Measurements from ENCODE around the gene UBE2K. TPM values are rescaled to one million over a fixed set of nuclear protein-coding genes. Genes with fewer than 3 reads are reported as not detected.
A peak's percentile ranks its signal among the peaks of the same experiment; 100 is the strongest.
"Not testable (repeated sequence)": the region's sequence is repeated elsewhere in the genome, so short reads cannot be mapped to it uniquely, and the experiment has no call there.

Gene UBE2K
- total RNA-seq (ENCODE audit: unreplicated experiment) = 102 TPM
- long read RNA-seq, full-length matches to known transcripts = 20 of 29 reads
- long read RNA-seq, partial matches to known transcripts = 1 of 29 reads
- long read RNA-seq, other reads (novel, unspliced or antisense) = 8 of 29 reads

GRCh38 chr4:39697740-39698423, at the start of gene UBE2K:
UBE2K (plus strand) TSS chr4:39698136; CDS start chr4:39698328, 192 bp downstream.
- peak within 1 kb of the TSS; percentile 99 for H3K27ac Mint-ChIP-seq (ENCODE audit: unreplicated experiment)
- DNase-seq (ENCODE audit: low spot score) = peak; percentile 90
- peaks cover 7% of the 10 kb centered on the region for H3K36me3 Mint-ChIP-seq (ENCODE audit: low read depth, unreplicated experiment)
- no peaks in the 10 kb centered on the region for H3K9me3 Mint-ChIP-seq (ENCODE audit: unreplicated experiment)
- peaks cover 23% of the 10 kb centered on the region for H3K4me1 Mint-ChIP-seq (ENCODE audit: unreplicated experiment)
- peaks cover 4% of the 10 kb centered on the region for H3K27me3 Mint-ChIP-seq (ENCODE audit: unreplicated experiment)
- H3K4me3 Mint-ChIP-seq (ENCODE audit: unreplicated experiment) = peak within 1 kb of the TSS; percentile 100
- no peak for TF ChIP-seq CTCF (IDR thresholded peaks at IDR 0.05; ENCODE audit: unreplicated experiment)

- no peaks in the 10 kb centered on the region for H3K27me3 Mint-ChIP-seq (ENCODE audit: unreplicated experiment)
- no peaks in the 10 kb centered on the region for H3K9me3 Mint-ChIP-seq (ENCODE audit: unreplicated experiment)
- H3K4me1 Mint-ChIP-seq (ENCODE audit: unreplicated experiment) = no peaks in the 10 kb centered on the region
- H3K36me3 Mint-ChIP-seq (ENCODE audit: low read depth, unreplicated experiment) = no peaks in the 10 kb centered on the region
- no peak overlapping the region for H3K4me3 Mint-ChIP-seq (ENCODE audit: unreplicated experiment)
- no peak for DNase-seq (ENCODE audit: low spot score)
- H3K27ac Mint-ChIP-seq (ENCODE audit: unreplicated experiment) = no peak overlapping the region
- TF ChIP-seq CTCF (IDR thresholded peaks at IDR 0.05; ENCODE audit: unreplicated experiment) = no peak
Observed at GRCh38 chr4:39648213-39648612, 49.7 kb upstream of the UBE2K start.

- no peaks in the 10 kb centered on the region for H3K27me3 Mint-ChIP-seq (ENCODE audit: unreplicated experiment)
- H3K9me3 Mint-ChIP-seq (ENCODE audit: unreplicated experiment) = no peaks in the 10 kb centered on the region
- DNase-seq (ENCODE audit: low spot score) = no peak
- no peaks in the 10 kb centered on the region for H3K36me3 Mint-ChIP-seq (ENCODE audit: low read depth, unreplicated experiment)
- H3K27ac Mint-ChIP-seq (ENCODE audit: unreplicated experiment) = no peak overlapping the region
- no peak overlapping the region for H3K4me3 Mint-ChIP-seq (ENCODE audit: unreplicated experiment)
- TF ChIP-seq CTCF (IDR thresholded peaks at IDR 0.05; ENCODE audit: unreplicated experiment) = no peak
- H3K4me1 Mint-ChIP-seq (ENCODE audit: unreplicated experiment) = no peaks in the 10 kb centered on the region
Observed at GRCh38 chr4:39648827-39649558, 48.9 kb upstream of the UBE2K start.

- H3K4me3 Mint-ChIP-seq (ENCODE audit: unreplicated experiment) = no peak overlapping the region
- no peaks in the 10 kb centered on the region for H3K36me3 Mint-ChIP-seq (ENCODE audit: low read depth, unreplicated experiment)
- no peaks in the 10 kb centered on the region for H3K27me3 Mint-ChIP-seq (ENCODE audit: unreplicated experiment)
- H3K9me3 Mint-ChIP-seq (ENCODE audit: unreplicated experiment) = no peaks in the 10 kb centered on the region
- no peak for TF ChIP-seq CTCF (IDR thresholded peaks at IDR 0.05; ENCODE audit: unreplicated experiment)
- H3K4me1 Mint-ChIP-seq (ENCODE audit: unreplicated experiment) = no peaks in the 10 kb centered on the region
- no peak overlapping the region for H3K27ac Mint-ChIP-seq (ENCODE audit: unreplicated experiment)
- no peak for DNase-seq (ENCODE audit: low spot score)
Observed at GRCh38 chr4:39649639-39650265, 48.2 kb upstream of the UBE2K start.

- not testable (repeated sequence) for H3K36me3 Mint-ChIP-seq (ENCODE audit: low read depth, unreplicated experiment); H3K9me3 Mint-ChIP-seq (ENCODE audit: unreplicated experiment); H3K4me1 Mint-ChIP-seq (ENCODE audit: unreplicated experiment); H3K27ac Mint-ChIP-seq (ENCODE audit: unreplicated experiment); DNase-seq (ENCODE audit: low spot score); H3K27me3 Mint-ChIP-seq (ENCODE audit: unreplicated experiment); H3K4me3 Mint-ChIP-seq (ENCODE audit: unreplicated experiment)
Observed at GRCh38 chr4:39651586-39651985, 46.4 kb upstream of the UBE2K start.

Data from endothelial cell (in vitro differentiated cells).